HEK293 (cell line): Measurements from ENCODE around the gene EYS.
"Not testable (repeated sequence)": the region's sequence is repeated elsewhere in the genome, so short reads cannot be mapped to it uniquely, and the experiment has no call there.

Experiments
- CTCF ChIA-PET: fragments of 350-600 bp; formaldehyde crosslinking; extraction: SDS; loops from one replicate; lab custom pipeline; 2021; ENCODE audit warnings: antibody characterized with exemption; lab: Yijun Ruan, JAX
- POLR2A ChIA-PET: fragments of 300-600 bp; formaldehyde crosslinking; extraction: SDS; loops from one replicate; lab custom pipeline; 2020; ENCODE audit warnings: antibody characterized with exemption, inconsistent platforms; lab: Yijun Ruan, JAX
- H3K27ac ChIP-seq: fragments of 200-500 bp; sonication (Bioruptor generic); 2 replicates; pipeline ENCODE4 v1.5.1; 2014; ENCODE audit warnings: low read depth, low read length, control low read depth, inconsistent platforms; ENCODE audit errors: extremely low read depth
- H3K36me3 ChIP-seq, 2 experiments: fragments of 200-500 bp in 1 of 2; sonication (Bioruptor generic) in 1 of 2; 1 replicate in 1 of 2; 2 replicates in 1 of 2; pipeline ENCODE4 v1.5.1; 2014 to 2017; ENCODE audit warnings: inconsistent platforms in 2 of 2, low read length in 2 of 2; ENCODE audit not compliant: control insufficient read depth in 2 of 2, insufficient read depth in 1 of 2
- H3K4me1 ChIP-seq: fragments of 200-500 bp; sonication (Bioruptor generic); 2 replicates; pipeline ENCODE4 v1.5.1; 2014; ENCODE audit warnings: mild to moderate bottlenecking, low read length, inconsistent platforms; ENCODE audit not compliant: control insufficient read depth, insufficient read depth
- H3K4me3 ChIP-seq: 2 replicates; pipeline ENCODE4 v1.5.1; 2011; ENCODE audit warnings: low read depth, mild to moderate bottlenecking, control low read depth, low read length, moderate library complexity
- H3K9me3 ChIP-seq: fragments of 200-500 bp; sonication (Bioruptor generic); 2 replicates; pipeline ENCODE4 v1.5.1; 2014; ENCODE audit warnings: low read depth, low read length, inconsistent platforms; ENCODE audit not compliant: control insufficient read depth, insufficient read depth
- SCRT2 ChIP-seq: fragments of 450-650 bp; formaldehyde crosslinking; IDR thresholded peaks from 2 replicates; pipeline ENCODE4 v1.5.1; 2016; ENCODE audit warnings: missing biosample characterization, missing genetic modification characterization
- SP2 ChIP-seq: fragments of 450-650 bp; formaldehyde crosslinking; IDR thresholded peaks from 2 replicates; pipeline ENCODE4 v1.5.1; 2016; ENCODE audit warnings: missing biosample characterization, missing genetic modification characterization
- ZBTB48 ChIP-seq: fragments of 450-650 bp; formaldehyde crosslinking; IDR thresholded peaks from 2 replicates; pipeline ENCODE4 v1.5.1; 2016; ENCODE audit warnings: missing biosample characterization, missing genetic modification characterization
- ZNF266 ChIP-seq: fragments of 450-650 bp; formaldehyde crosslinking; IDR thresholded peaks from 2 replicates; pipeline ENCODE4 v1.5.1; 2016; ENCODE audit warnings: missing biosample characterization, missing genetic modification characterization, low read depth
- ZNF302 ChIP-seq: fragments of 450-650 bp; formaldehyde crosslinking; IDR thresholded peaks from 2 replicates; pipeline ENCODE4 v1.5.1; 2016; ENCODE audit warnings: missing biosample characterization, missing genetic modification characterization, low read depth
- ZNF555 ChIP-seq: fragments of 450-650 bp; formaldehyde crosslinking; conservative IDR thresholded peaks from 2 replicates; pipeline ENCODE4 v1.5.1; 2017; ENCODE audit warnings: missing biosample characterization, mild to moderate bottlenecking, missing genetic modification characterization, inconsistent platforms
- ZNF629 ChIP-seq: fragments of 450-650 bp; formaldehyde crosslinking; IDR thresholded peaks from 2 replicates; pipeline ENCODE4 v1.5.1; 2017; ENCODE audit warnings: missing biosample characterization, missing genetic modification characterization
- ZNF837 ChIP-seq: fragments of 450-650 bp; formaldehyde crosslinking; IDR thresholded peaks from 2 replicates; pipeline ENCODE4 v1.5.1; 2016; ENCODE audit warnings: missing biosample characterization, missing genetic modification characterization
- ZSCAN30 ChIP-seq: fragments of 450-650 bp; IDR thresholded peaks from 2 replicates; pipeline ENCODE4 v1.5.1; 2018; ENCODE audit warnings: missing biosample characterization, mild to moderate bottlenecking, missing genetic modification characterization, moderate library complexity
- TF ChIP-seq, protein P1 (sequence below): fragments of 450-650 bp; formaldehyde crosslinking; IDR thresholded peaks from 2 replicates; pipeline ENCODE4; 2016; ENCODE audit warnings: missing biosample characterization, missing genetic modification characterization
- TF ChIP-seq, protein P2 (sequence below): fragments of 450-650 bp; formaldehyde crosslinking; IDR thresholded peaks from 2 replicates; pipeline ENCODE4 v1.5.1; 2016; ENCODE audit warnings: missing biosample characterization, missing genetic modification characterization
- TF ChIP-seq, protein P3 (sequence below): fragments of 450-650 bp; formaldehyde crosslinking; IDR thresholded peaks from 2 replicates; pipeline ENCODE4 v1.5.1; 2016; ENCODE audit warnings: missing biosample characterization, missing genetic modification characterization
- TF ChIP-seq, protein P4 (sequence below): fragments of 450-650 bp; formaldehyde crosslinking; conservative IDR thresholded peaks from 2 replicates; pipeline ENCODE4 v1.5.1; 2016; ENCODE audit warnings: low read depth, missing biosample characterization, missing genetic modification characterization
- TF ChIP-seq, protein P5 (sequence below): fragments of 450-650 bp; formaldehyde crosslinking; IDR thresholded peaks from 2 replicates; pipeline ENCODE4 v1.5.1; 2017; ENCODE audit warnings: missing biosample characterization, missing genetic modification characterization

EYS gene

DNA sequence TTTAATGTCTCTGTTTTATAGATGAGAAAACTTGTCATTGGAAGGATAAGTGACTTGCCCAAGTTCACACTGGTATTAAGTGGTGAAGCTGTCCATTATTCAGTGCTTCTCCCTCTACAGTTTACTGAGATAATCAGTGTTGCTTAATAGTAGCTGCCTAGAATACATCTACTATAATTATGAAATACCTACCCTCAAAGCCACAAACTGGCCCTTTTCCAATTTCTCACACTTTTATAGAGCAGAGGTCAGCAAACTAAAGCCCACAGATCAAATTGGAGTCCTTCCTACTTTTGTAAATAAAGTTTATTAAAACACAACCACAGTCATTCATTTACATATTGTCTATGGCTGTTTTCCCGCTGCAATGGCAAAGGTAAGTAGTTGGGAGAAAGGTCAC is 73.5 kb downstream of the EYS start:
- POLR2A ChIA-PET, result no interaction called here
- CTCF ChIA-PET, result interaction anchor here (0.5 to 0.7 kb wide), 3 partner anchors 679 to 773 kb away, joined by 3 read pairs; no protein-coding TSS in a partner anchor
- H3K36me3 ChIP-seq, result no peaks in the 10 kb centered on the region
- H3K4me1 ChIP-seq, result no peaks in the 10 kb centered on the region
- no peaks in the 10 kb centered on the region for H3K9me3 ChIP-seq
- H3K4me3 ChIP-seq, result no peak overlapping the region
- H3K27ac ChIP-seq, result no peak overlapping the region
- TF ChIP-seq, protein P1, sequence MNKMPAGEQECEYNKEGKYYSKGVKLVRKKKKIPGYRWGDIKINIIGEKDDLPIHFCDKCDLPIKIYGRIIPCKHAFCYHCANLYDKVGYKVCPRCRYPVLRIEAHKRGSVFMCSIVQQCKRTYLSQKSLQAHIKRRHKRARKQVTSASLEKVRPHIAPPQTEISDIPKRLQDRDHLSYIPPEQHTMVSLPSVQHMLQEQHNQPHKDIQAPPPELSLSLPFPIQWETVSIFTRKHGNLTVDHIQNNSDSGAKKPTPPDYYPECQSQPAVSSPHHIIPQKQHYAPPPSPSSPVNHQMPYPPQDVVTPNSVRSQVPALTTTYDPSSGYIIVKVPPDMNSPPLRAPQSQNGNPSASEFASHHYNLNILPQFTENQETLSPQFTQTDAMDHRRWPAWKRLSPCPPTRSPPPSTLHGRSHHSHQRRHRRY (tag by site-specific recombination), result no peak
- TF ChIP-seq SP2 (tag by site-specific recombination) (no peak), SCRT2 (tag by site-specific recombination) (no peak), ZNF302 (tag by site-specific recombination) (no peak), ZSCAN30 (tag by site-specific recombination) (no peak)
- TF ChIP-seq, protein P2, sequence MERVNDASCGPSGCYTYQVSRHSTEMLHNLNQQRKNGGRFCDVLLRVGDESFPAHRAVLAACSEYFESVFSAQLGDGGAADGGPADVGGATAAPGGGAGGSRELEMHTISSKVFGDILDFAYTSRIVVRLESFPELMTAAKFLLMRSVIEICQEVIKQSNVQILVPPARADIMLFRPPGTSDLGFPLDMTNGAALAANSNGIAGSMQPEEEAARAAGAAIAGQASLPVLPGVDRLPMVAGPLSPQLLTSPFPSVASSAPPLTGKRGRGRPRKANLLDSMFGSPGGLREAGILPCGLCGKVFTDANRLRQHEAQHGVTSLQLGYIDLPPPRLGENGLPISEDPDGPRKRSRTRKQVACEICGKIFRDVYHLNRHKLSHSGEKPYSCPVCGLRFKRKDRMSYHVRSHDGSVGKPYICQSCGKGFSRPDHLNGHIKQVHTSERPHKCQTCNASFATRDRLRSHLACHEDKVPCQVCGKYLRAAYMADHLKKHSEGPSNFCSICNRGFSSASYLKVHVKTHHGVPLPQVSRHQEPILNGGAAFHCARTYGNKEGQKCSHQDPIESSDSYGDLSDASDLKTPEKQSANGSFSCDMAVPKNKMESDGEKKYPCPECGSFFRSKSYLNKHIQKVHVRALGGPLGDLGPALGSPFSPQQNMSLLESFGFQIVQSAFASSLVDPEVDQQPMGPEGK (tag by site-specific recombination), result no peak
- TF ChIP-seq, protein P3, sequence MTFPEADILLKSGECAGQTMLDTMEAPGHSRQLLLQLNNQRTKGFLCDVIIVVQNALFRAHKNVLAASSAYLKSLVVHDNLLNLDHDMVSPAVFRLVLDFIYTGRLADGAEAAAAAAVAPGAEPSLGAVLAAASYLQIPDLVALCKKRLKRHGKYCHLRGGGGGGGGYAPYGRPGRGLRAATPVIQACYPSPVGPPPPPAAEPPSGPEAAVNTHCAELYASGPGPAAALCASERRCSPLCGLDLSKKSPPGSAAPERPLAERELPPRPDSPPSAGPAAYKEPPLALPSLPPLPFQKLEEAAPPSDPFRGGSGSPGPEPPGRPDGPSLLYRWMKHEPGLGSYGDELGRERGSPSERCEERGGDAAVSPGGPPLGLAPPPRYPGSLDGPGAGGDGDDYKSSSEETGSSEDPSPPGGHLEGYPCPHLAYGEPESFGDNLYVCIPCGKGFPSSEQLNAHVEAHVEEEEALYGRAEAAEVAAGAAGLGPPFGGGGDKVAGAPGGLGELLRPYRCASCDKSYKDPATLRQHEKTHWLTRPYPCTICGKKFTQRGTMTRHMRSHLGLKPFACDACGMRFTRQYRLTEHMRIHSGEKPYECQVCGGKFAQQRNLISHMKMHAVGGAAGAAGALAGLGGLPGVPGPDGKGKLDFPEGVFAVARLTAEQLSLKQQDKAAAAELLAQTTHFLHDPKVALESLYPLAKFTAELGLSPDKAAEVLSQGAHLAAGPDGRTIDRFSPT, result no peak
- TF ChIP-seq, all 188 proteins: peak for 0

DNA sequence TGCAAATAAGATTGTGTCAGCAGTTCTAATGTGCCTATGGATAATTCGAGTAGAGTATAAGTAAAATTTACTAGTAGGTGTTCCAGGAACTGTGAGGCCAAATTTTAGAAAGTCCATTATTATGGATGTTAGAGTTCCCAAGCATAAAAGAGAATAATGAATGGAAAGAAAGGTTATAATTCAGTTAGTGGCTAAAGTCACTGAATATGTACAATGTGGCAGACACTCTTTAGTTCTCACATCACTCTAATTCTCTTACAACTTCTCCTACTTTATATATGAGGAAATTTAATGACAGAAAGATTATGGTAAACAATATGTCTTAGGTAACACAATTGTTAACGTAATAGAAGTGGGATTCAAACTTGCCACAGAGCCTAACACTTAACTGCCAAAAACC is 75.3 kb downstream of the EYS start:
- CTCF ChIA-PET, result no interaction called here
- Histone ChIP-seq H3K27ac (no peak overlapping the region), H3K4me1 (no peaks in the 10 kb centered on the region), H3K36me3 (no peaks in the 10 kb centered on the region), H3K4me3 (no peak overlapping the region), H3K9me3 (no peaks in the 10 kb centered on the region)
- no peak for TF ChIP-seq ZNF555 (tag by site-specific recombination)
- POLR2A ChIA-PET, result no interaction called here

DNA sequence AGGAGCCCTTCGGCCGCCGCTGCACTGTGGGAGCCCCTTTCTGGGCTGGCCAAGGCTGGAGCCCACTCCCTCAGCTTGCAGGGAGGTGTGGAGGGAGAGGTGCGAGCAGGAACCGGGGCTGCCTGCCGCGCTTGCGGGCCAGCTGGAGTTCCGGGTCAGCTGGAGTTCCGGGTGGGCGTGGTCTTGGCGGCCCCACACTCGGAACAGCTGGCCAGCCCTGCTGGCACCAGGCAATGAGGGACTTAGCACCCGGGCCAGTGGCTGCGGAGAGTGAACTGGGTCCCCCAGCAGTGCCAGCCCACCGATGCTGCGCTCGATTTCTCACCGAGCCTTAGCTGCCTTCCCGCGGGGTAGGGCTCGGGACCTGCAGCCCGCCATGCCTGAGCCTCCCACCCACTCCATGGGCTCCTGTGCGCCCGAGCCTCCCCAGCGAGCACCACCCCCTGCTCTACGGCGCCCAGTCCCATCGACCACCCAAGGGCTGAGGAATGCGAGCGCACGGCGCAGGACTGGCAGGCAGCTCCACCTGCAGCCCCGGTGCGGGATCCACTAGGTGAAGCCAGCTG is 79.5 kb downstream of the EYS start:
- H3K9me3 ChIP-seq, POLR2A ChIA-PET, H3K27ac ChIP-seq, H3K4me1 ChIP-seq, CTCF ChIA-PET, H3K4me3 ChIP-seq, H3K36me3 ChIP-seq: not testable (repeated sequence)

DNA sequence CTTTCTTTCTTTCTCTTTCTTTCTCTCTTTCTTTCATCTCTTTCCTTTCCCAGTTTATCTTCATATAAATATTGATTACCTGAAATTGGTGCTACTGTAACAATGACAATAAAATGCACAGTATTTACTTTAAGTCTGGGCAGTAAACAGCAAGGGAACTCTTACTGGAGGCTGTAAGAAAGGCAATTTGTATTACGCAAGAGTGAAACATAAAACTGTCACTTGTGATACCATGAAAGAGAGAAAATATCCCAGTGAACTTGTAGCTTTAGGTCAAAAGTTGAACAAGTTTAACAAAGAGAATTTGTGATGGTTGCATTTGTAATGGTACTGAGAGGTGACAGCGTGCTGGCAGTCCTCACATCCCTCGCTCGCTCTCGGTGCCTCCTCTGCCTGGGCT is 80.0 kb downstream of the EYS start:
- Histone ChIP-seq H3K9me3 (no peaks in the 10 kb centered on the region), H3K4me3 (no peak overlapping the region), H3K4me1 (no peaks in the 10 kb centered on the region), H3K36me3 (no peaks in the 10 kb centered on the region), H3K27ac (no peak overlapping the region)
- ChIA-PET POLR2A (no interaction called here), CTCF (interaction anchor here (0.6 kb wide), 1 partner anchor 48 kb away, joined by 4 read pairs; no protein-coding TSS in a partner anchor)
- no peak for TF ChIP-seq ZNF266 (tag by site-specific recombination)
- TF ChIP-seq, protein P4, sequence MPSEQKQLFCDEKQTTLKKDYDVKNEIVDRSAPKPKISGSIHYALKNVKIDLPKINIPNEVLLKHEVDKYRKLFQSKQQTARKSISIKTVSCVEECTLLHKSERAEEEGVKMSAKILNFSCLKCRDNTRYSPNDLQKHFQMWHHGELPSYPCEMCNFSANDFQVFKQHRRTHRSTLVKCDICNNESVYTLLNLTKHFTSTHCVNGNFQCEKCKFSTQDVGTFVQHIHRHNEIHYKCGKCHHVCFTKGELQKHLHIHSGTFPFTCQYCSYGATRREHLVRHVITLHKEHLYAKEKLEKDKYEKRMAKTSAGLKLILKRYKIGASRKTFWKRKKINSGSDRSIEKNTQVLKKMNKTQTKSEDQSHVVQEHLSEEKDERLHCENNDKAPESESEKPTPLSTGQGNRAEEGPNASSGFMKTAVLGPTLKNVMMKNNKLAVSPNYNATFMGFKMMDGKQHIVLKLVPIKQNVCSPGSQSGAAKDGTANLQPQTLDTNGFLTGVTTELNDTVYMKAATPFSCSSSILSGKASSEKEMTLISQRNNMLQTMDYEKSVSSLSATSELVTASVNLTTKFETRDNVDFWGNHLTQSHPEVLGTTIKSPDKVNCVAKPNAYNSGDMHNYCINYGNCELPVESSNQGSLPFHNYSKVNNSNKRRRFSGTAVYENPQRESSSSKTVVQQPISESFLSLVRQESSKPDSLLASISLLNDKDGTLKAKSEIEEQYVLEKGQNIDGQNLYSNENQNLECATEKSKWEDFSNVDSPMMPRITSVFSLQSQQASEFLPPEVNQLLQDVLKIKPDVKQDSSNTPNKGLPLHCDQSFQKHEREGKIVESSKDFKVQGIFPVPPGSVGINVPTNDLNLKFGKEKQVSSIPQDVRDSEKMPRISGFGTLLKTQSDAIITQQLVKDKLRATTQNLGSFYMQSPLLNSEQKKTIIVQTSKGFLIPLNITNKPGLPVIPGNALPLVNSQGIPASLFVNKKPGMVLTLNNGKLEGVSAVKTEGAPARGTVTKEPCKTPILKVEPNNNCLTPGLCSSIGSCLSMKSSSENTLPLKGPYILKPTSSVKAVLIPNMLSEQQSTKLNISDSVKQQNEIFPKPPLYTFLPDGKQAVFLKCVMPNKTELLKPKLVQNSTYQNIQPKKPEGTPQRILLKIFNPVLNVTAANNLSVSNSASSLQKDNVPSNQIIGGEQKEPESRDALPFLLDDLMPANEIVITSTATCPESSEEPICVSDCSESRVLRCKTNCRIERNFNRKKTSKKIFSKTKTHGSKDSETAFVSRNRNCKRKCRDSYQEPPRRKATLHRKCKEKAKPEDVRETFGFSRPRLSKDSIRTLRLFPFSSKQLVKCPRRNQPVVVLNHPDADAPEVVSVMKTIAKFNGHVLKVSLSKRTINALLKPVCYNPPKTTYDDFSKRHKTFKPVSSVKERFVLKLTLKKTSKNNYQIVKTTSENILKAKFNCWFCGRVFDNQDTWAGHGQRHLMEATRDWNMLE (tag by site-specific recombination), result no peak
- TF ChIP-seq ZNF629 (tag by site-specific recombination), result no peak
- no peak for TF ChIP-seq ZNF837
- no peak for TF ChIP-seq ZBTB48
- TF ChIP-seq, protein P5, sequence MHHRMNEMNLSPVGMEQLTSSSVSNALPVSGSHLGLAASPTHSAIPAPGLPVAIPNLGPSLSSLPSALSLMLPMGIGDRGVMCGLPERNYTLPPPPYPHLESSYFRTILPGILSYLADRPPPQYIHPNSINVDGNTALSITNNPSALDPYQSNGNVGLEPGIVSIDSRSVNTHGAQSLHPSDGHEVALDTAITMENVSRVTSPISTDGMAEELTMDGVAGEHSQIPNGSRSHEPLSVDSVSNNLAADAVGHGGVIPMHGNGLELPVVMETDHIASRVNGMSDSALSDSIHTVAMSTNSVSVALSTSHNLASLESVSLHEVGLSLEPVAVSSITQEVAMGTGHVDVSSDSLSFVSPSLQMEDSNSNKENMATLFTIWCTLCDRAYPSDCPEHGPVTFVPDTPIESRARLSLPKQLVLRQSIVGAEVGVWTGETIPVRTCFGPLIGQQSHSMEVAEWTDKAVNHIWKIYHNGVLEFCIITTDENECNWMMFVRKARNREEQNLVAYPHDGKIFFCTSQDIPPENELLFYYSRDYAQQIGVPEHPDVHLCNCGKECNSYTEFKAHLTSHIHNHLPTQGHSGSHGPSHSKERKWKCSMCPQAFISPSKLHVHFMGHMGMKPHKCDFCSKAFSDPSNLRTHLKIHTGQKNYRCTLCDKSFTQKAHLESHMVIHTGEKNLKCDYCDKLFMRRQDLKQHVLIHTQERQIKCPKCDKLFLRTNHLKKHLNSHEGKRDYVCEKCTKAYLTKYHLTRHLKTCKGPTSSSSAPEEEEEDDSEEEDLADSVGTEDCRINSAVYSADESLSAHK (tag by site-specific recombination), result no peak
